Measurements from ENCODE around the gene NGFR. TPM values are rescaled to one million over a fixed set of nuclear protein-coding genes. Genes with fewer than 3 reads are reported as not detected.

NGFR gene
- total and polyA plus RNA-seq, 2 donors (not counting 1 experiment from before 2014, with no cell fraction given): 0.31 to 1.6 TPM

GRCh38 chr17:49528966-49529365, 33.9 kb downstream of the NGFR start:
- no peak for DNase-seq

GRCh38 chr17:49530118-49530517, 35.0 kb downstream of the NGFR start:
- CTCF ChIA-PET: no interaction called here
- H2AFZ ChIP-seq (ENCODE audit: insufficient read depth, low read depth, low read length, poor library complexity, severe bottlenecking): no peak overlapping the region
- Mint-ChIP-seq H3K9me3 (ENCODE audit: insufficient read depth) (no peaks in the 10 kb centered on the region), H3K4me1 (no peaks in the 10 kb centered on the region), H3K27ac (no peak overlapping the region), H3K27me3 (peaks cover 55% of the 10 kb centered on the region), H3K4me3 (no peak overlapping the region)
- ATAC-seq (ENCODE audit: low read depth): no peak
- H3K9me3 ChIP-seq (ENCODE audit: control extremely low read depth in 1 of 3, control insufficient read depth in 2 of 3, insufficient read depth in 1 of 3, low read length in 2 of 3): no peaks in the 10 kb centered on the region
- H3K27me3 ChIP-seq (replicated peaks in 1 of 4; ENCODE audit: control extremely low read depth in 1 of 4, control insufficient read depth in 3 of 4, insufficient read depth in 4 of 4, low read length in 3 of 4): peaks cover 0 to 6% (median 3%) of the 10 kb centered on the region in 4 experiments
- H3K4me1 ChIP-seq (ENCODE audit: control insufficient read depth in 2 of 2, insufficient read depth in 2 of 2, low read length in 2 of 2): no peaks in the 10 kb centered on the region
- H3K36me3 ChIP-seq (replicated peaks in 1 of 2; ENCODE audit: control extremely low read depth in 1 of 2, control insufficient read depth in 1 of 2, extremely low read depth in 1 of 2, insufficient read depth in 2 of 2, low read length in 1 of 2): no peaks in the 10 kb centered on the region
- H3K9ac ChIP-seq (ENCODE audit: low read length): no peak overlapping the region
- TF ChIP-seq, protein P1, sequence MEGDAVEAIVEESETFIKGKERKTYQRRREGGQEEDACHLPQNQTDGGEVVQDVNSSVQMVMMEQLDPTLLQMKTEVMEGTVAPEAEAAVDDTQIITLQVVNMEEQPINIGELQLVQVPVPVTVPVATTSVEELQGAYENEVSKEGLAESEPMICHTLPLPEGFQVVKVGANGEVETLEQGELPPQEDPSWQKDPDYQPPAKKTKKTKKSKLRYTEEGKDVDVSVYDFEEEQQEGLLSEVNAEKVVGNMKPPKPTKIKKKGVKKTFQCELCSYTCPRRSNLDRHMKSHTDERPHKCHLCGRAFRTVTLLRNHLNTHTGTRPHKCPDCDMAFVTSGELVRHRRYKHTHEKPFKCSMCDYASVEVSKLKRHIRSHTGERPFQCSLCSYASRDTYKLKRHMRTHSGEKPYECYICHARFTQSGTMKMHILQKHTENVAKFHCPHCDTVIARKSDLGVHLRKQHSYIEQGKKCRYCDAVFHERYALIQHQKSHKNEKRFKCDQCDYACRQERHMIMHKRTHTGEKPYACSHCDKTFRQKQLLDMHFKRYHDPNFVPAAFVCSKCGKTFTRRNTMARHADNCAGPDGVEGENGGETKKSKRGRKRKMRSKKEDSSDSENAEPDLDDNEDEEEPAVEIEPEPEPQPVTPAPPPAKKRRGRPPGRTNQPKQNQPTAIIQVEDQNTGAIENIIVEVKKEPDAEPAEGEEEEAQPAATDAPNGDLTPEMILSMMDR (IDR thresholded peaks at IDR 0.05): no peak
- TF ChIP-seq EZH2 (IDR thresholded peaks at IDR 0.05; ENCODE audit: borderline replicate concordance, insufficient read depth, low read depth, low read length, poor library complexity, severe bottlenecking): no peak
- H3K4me2 ChIP-seq (replicated peaks; ENCODE audit: low read depth, low read length, poor library complexity, severe bottlenecking): no peak overlapping the region
- intact Hi-C loops (cut with micrococcal nuclease): no loop called here
- WGBS (ENCODE audit: insufficient coverage): no CpG with 5 or more reads among the region's 1 CpG
- no peak for DNase-seq
- no peak overlapping the region for H3K27ac ChIP-seq (ENCODE audit: low read length in 2 of 2)
- POLR2A ChIA-PET: no interaction called here
- H3K79me2 ChIP-seq (ENCODE audit: control insufficient read depth, insufficient read depth, low read length): no peaks in the 10 kb centered on the region
- no peaks in the 10 kb centered on the region for H4K20me1 ChIP-seq (ENCODE audit: control insufficient read depth, insufficient read depth, low read length, poor library complexity, severe bottlenecking)
- H3K4me3 ChIP-seq (ENCODE audit: control extremely low read depth in 1 of 5, extremely low read depth in 1 of 5, insufficient read depth in 1 of 5, low read depth in 2 of 5, low read length in 4 of 5): no peak overlapping the region

More at GRCh38 chr17:49528966-49529365, 33.9 kb downstream of the NGFR start:
- Histone ChIP-seq H3K36me3 (replicated peaks in 1 of 2; ENCODE audit: control extremely low read depth in 1 of 2, control insufficient read depth in 1 of 2, extremely low read depth in 1 of 2, insufficient read depth in 2 of 2, low read length in 1 of 2) (no peaks in the 10 kb centered on the region), H3K27me3 (replicated peaks in 1 of 4; ENCODE audit: control extremely low read depth in 1 of 4, control insufficient read depth in 3 of 4, insufficient read depth in 4 of 4, low read length in 3 of 4) (peaks cover 0 to 6% (median 2%) of the 10 kb centered on the region in 4 experiments), H3K4me1 (ENCODE audit: control insufficient read depth in 2 of 2, insufficient read depth in 2 of 2, low read length in 2 of 2) (no peaks in the 10 kb centered on the region), H3K4me2 (replicated peaks; ENCODE audit: low read depth, low read length, poor library complexity, severe bottlenecking) (no peak overlapping the region), H4K20me1 (ENCODE audit: control insufficient read depth, insufficient read depth, low read length, poor library complexity, severe bottlenecking) (no peaks in the 10 kb centered on the region), H2AFZ (ENCODE audit: insufficient read depth, low read depth, low read length, poor library complexity, severe bottlenecking) (no peak overlapping the region), H3K9ac (ENCODE audit: low read length) (no peak overlapping the region), H3K4me3 (ENCODE audit: control extremely low read depth in 1 of 5, extremely low read depth in 1 of 5, insufficient read depth in 1 of 5, low read depth in 2 of 5, low read length in 4 of 5) (no peak overlapping the region), H3K27ac (ENCODE audit: low read length in 2 of 2) (no peak overlapping the region), H3K9me3 (ENCODE audit: control extremely low read depth in 1 of 3, control insufficient read depth in 2 of 3, insufficient read depth in 1 of 3, low read length in 2 of 3) (no peaks in the 10 kb centered on the region), H3K79me2 (ENCODE audit: control insufficient read depth, insufficient read depth, low read length) (no peaks in the 10 kb centered on the region)
- CTCF ChIA-PET: interaction anchor here (0.7 kb wide), 1 partner anchor 32 kb away, joined by 3 read pairs; no protein-coding TSS in a partner anchor
- no peak for TF ChIP-seq EZH2 (IDR thresholded peaks at IDR 0.05; ENCODE audit: borderline replicate concordance, insufficient read depth, low read depth, low read length, poor library complexity, severe bottlenecking)
- TF ChIP-seq, protein P1 (IDR thresholded peaks at IDR 0.05): no peak
- 100% methylated on average over 1 of the region's 3 CpGs for WGBS (ENCODE audit: insufficient coverage)
- Mint-ChIP-seq H3K4me1 (no peaks in the 10 kb centered on the region), H3K4me3 (no peak overlapping the region), H3K27me3 (peaks cover 54% of the 10 kb centered on the region), H3K9me3 (ENCODE audit: insufficient read depth) (no peaks in the 10 kb centered on the region), H3K27ac (no peak overlapping the region)
- POLR2A ChIA-PET: no interaction called here
- no peak for ATAC-seq (ENCODE audit: low read depth)
- intact Hi-C loops (cut with micrococcal nuclease): no loop called here
